Measurements from ENCODE around the gene USP54. TPM values are rescaled to one million over a fixed set of nuclear protein-coding genes. Genes with fewer than 3 reads are reported as not detected.

The USP54 gene
- total and polyA plus RNA-seq, 9 of the 15 experiments (the other 6 are each of a cell fraction or from before 2014, with no cell fraction given) = 3.8 to 40.1 (median 16.9) TPM

GRCh38 chr10:73625004-73625883 lies 34.1 kb upstream of the USP54 start (continued):
- TF ChIP-seq, protein P1, sequence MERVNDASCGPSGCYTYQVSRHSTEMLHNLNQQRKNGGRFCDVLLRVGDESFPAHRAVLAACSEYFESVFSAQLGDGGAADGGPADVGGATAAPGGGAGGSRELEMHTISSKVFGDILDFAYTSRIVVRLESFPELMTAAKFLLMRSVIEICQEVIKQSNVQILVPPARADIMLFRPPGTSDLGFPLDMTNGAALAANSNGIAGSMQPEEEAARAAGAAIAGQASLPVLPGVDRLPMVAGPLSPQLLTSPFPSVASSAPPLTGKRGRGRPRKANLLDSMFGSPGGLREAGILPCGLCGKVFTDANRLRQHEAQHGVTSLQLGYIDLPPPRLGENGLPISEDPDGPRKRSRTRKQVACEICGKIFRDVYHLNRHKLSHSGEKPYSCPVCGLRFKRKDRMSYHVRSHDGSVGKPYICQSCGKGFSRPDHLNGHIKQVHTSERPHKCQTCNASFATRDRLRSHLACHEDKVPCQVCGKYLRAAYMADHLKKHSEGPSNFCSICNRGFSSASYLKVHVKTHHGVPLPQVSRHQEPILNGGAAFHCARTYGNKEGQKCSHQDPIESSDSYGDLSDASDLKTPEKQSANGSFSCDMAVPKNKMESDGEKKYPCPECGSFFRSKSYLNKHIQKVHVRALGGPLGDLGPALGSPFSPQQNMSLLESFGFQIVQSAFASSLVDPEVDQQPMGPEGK (CRISPR knock-in tag; IDR thresholded peaks at IDR 0.05; ENCODE audit: borderline replicate concordance) = no peak
- no peak for TF ChIP-seq SP2 (IDR thresholded peaks at IDR 0.05; ENCODE audit: extremely low read depth, low read depth, low read length, poor library complexity, severe bottlenecking)
- peak; percentile 19 to 50; a peak in 2 of 4 replicates for TF ChIP-seq ARNT (IDR thresholded peaks at IDR 0.05)
- no peak for TF ChIP-seq SMARCC2 (IDR thresholded peaks at IDR 0.05; ENCODE audit: low read depth)
- no peak for TF ChIP-seq LCOR (CRISPR knock-in tag; IDR thresholded peaks at IDR 0.05)
- no peak for TF ChIP-seq ZKSCAN8 (CRISPR knock-in tag; IDR thresholded peaks at IDR 0.05)
- no peak for TF ChIP-seq MEF2A (IDR thresholded peaks at IDR 0.05; ENCODE audit: control insufficient read depth, low read depth, low read length)
- TF ChIP-seq GABPA (tag; conservative IDR thresholded peaks at IDR 0.05; ENCODE audit: low read depth) = no peak; the same call in 1 of the 2 replicates
- TF ChIP-seq GATAD2A (IDR thresholded peaks at IDR 0.05) = peak; percentile 85
- TF ChIP-seq, protein P2, sequence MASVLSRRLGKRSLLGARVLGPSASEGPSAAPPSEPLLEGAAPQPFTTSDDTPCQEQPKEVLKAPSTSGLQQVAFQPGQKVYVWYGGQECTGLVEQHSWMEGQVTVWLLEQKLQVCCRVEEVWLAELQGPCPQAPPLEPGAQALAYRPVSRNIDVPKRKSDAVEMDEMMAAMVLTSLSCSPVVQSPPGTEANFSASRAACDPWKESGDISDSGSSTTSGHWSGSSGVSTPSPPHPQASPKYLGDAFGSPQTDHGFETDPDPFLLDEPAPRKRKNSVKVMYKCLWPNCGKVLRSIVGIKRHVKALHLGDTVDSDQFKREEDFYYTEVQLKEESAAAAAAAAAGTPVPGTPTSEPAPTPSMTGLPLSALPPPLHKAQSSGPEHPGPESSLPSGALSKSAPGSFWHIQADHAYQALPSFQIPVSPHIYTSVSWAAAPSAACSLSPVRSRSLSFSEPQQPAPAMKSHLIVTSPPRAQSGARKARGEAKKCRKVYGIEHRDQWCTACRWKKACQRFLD (CRISPR knock-in tag; IDR thresholded peaks at IDR 0.05) = peak; percentile 12; the same call in 1 of the 2 replicates
- TF ChIP-seq BRD4 (IDR thresholded peaks at IDR 0.05) = no peak
- TF ChIP-seq FOSL1 (tag; conservative IDR thresholded peaks at IDR 0.05) = no peak
- TF ChIP-seq, protein P3, sequence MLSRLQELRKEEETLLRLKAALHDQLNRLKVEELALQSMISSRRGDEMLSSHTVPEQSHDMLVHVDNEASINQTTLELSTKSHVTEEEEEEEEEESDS (CRISPR knock-in tag; IDR thresholded peaks at IDR 0.05) = no peak
- no peak for TF ChIP-seq SMAD1 (IDR thresholded peaks at IDR 0.05; ENCODE audit: low read depth, low read length, partially characterized antibody)
- TF ChIP-seq LARP7 (IDR thresholded peaks at IDR 0.05) = peak; percentile 96; the same call in 1 of the 2 replicates
- no peak for TF ChIP-seq TBL1XR1 (IDR thresholded peaks at IDR 0.05; ENCODE audit: low read length in 2 of 2)
- TF ChIP-seq ETV5 (CRISPR knock-in tag; IDR thresholded peaks at IDR 0.05; ENCODE audit: low read depth) = no peak
- TF ChIP-seq MTA1 (IDR thresholded peaks at IDR 0.05; ENCODE audit: borderline replicate concordance) = no peak
- TF ChIP-seq, protein P4, sequence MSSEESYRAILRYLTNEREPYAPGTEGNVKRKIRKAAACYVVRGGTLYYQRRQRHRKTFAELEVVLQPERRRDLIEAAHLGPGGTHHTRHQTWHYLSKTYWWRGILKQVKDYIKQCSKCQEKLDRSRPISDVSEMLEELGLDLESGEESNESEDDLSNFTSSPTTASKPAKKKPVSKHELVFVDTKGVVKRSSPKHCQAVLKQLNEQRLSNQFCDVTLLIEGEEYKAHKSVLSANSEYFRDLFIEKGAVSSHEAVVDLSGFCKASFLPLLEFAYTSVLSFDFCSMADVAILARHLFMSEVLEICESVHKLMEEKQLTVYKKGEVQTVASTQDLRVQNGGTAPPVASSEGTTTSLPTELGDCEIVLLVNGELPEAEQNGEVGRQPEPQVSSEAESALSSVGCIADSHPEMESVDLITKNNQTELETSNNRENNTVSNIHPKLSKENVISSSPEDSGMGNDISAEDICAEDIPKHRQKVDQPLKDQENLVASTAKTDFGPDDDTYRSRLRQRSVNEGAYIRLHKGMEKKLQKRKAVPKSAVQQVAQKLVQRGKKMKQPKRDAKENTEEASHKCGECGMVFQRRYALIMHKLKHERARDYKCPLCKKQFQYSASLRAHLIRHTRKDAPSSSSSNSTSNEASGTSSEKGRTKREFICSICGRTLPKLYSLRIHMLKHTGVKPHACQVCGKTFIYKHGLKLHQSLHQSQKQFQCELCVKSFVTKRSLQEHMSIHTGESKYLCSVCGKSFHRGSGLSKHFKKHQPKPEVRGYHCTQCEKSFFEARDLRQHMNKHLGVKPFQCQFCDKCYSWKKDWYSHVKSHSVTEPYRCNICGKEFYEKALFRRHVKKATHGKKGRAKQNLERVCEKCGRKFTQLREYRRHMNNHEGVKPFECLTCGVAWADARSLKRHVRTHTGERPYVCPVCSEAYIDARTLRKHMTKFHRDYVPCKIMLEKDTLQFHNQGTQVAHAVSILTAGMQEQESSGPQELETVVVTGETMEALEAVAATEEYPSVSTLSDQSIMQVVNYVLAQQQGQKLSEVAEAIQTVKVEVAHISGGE (CRISPR knock-in tag; IDR thresholded peaks at IDR 0.05) = no peak
- no peak for TF ChIP-seq ZNF431 (CRISPR knock-in tag; IDR thresholded peaks at IDR 0.05)
- TF ChIP-seq KLF16 (IDR thresholded peaks at IDR 0.05) = no peak

All from K562 (cell line).